ENCODE data around the gene SIX4.

- TF ChIP-seq RFX5 (IDR thresholded peaks at IDR 0.05; ENCODE audit: low read depth, low read length) = no peak
- TF ChIP-seq HES1 (IDR thresholded peaks at IDR 0.05; ENCODE audit: low read depth) = no peak
- TF ChIP-seq EZH2 (IDR thresholded peaks at IDR 0.05; ENCODE audit: borderline replicate concordance, low read depth, low read length) = no peak
- no peak for TF ChIP-seq ZNF76 (CRISPR knock-in tag; IDR thresholded peaks at IDR 0.05; ENCODE audit: borderline replicate concordance)
Observed at GRCh38 chr14:60670989-60671388, 53.2 kb downstream of the SIX4 start.

Data from K562 (cell line).